ENCODE measurements around the gene KIAA2012.

KIAA2012 gene

DNA sequence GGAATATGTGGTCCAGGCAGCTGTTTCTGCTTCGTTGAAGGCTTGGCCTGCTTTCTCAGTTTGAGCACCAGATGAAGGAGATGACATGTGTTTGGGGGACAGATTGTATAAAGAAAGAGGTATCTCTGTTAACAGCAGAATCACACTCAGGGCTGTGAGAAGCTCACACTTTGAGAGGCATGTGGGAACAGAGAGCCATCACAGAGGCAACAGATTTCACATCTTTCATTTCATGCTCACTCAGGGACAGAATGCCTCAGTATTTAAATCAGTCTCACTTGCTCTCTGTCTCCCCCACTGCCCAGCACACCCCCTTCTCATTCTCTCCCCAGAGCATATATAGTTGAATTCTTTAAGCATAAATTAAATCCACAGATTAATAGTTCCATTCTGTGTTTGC lies 37.4 kb downstream of the KIAA2012 start:
- Mint-ChIP-seq H3K27me3 (ENCODE audit: low read depth) (peaks cover 8% of the 10 kb centered on the region), H3K36me3 (ENCODE audit: low read depth) (no peaks in the 10 kb centered on the region), H3K9me3 (no peaks in the 10 kb centered on the region), H3K4me1 (ENCODE audit: low read depth) (no peaks in the 10 kb centered on the region), H3K4me3 (no peak overlapping the region), H3K27ac (no peak overlapping the region)

DNA sequence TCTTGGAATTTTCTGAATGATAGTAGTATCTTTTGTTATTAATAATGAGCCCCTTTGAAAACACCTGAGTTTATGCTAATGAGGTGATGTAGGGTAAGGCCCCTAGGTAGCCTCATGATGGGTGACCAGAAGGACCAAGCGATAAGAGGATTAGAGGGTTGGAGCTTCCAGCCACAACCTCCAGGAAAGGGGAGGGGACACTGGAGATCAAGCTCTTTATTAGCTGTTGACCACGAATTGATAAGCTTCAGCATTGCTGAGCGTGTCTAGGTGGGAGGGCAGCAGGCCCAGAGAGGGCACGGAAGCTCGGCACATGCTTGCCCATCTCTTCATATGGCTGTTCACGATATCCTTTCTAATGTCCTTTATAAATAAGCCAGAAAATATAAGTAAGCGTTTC lies 39.0 kb downstream of the KIAA2012 start:
- H3K36me3 Mint-ChIP-seq (ENCODE audit: low read depth) = no peaks in the 10 kb centered on the region
- no peak overlapping the region for H3K4me3 Mint-ChIP-seq
- no peaks in the 10 kb centered on the region for H3K4me1 Mint-ChIP-seq (ENCODE audit: low read depth)
- no peaks in the 10 kb centered on the region for H3K9me3 Mint-ChIP-seq
- peaks cover 20% of the 10 kb centered on the region for H3K27me3 Mint-ChIP-seq (ENCODE audit: low read depth)
- no peak overlapping the region for H3K27ac Mint-ChIP-seq

DNA sequence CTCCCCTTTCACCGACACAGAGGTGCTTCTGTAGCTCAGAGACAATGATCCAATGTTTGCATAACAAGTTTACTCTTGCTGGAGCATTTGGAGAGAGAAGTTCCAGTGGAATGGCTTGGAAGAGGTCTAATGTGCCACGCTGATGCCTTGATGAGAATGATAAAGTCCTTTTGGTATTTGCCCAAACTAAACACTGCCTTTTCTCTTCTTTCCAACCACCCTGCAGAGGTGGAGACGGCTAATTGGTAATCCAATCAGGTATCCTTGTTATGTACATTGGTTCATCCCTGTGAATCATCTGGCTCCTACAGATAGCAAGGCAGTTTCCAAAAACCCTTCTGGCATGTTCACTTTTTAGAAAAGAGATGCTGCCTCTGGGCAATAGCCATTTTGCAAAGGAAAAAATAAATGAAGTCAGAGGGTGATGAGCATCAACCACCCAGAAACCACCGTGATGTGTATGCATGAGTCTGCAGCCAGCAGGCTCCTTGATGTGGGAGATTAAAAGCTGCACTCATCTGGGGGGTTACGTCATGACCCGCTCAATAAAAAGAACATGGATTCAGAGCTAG lies 40.6 kb downstream of the KIAA2012 start:
- H3K27ac Mint-ChIP-seq = no peak overlapping the region
- H3K36me3 Mint-ChIP-seq (ENCODE audit: low read depth) = no peaks in the 10 kb centered on the region
- H3K9me3 Mint-ChIP-seq = no peaks in the 10 kb centered on the region
- H3K27me3 Mint-ChIP-seq (ENCODE audit: low read depth) = peaks cover 30% of the 10 kb centered on the region
- H3K4me3 Mint-ChIP-seq = no peak overlapping the region
- no peaks in the 10 kb centered on the region for H3K4me1 Mint-ChIP-seq (ENCODE audit: low read depth)

DNA sequence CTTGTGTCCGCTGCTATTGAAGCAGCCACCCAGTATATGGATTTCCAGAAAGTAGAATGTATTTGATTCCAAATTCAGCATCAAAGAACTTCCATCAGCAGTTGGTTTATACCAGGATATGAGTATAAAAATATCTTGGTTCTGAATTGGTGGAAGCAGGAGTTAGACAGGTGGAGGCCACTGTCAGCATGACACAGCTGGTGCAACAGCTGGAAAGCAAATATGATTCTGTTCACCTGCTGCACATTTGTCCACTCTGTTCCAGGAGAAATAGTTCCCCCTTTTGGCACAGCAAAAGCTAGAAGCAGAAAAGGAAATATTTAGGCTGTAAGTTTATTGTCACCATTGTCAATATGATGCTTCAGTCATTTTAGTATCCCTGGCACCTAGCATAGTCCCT lies 41.2 kb downstream of the KIAA2012 start:
- H3K27ac Mint-ChIP-seq = no peak overlapping the region
- H3K36me3 Mint-ChIP-seq (ENCODE audit: low read depth) = no peaks in the 10 kb centered on the region
- no peaks in the 10 kb centered on the region for H3K9me3 Mint-ChIP-seq
- no peak overlapping the region for H3K4me3 Mint-ChIP-seq
- peaks cover 30% of the 10 kb centered on the region for H3K27me3 Mint-ChIP-seq (ENCODE audit: low read depth)
- no peaks in the 10 kb centered on the region for H3K4me1 Mint-ChIP-seq (ENCODE audit: low read depth)

DNA sequence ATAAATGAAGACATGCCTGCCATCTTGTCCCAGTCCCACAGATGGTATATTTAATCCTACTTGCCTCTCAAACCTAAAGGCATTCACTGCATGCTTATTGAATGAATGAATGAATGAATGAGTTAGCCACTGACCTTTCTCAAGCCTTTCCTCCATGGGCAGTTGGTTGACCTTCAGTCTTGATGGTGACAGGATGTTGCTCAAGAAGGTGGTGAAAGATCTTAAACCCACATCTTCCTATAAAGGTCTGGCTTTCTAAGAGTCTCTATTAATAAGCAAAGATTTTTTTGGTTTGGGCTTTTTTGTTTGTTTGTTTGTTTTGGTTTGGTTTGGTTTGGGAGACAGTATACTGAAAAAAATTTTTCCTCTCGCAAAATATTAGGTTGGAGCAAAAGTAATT lies 41.7 kb downstream of the KIAA2012 start:
- Mint-ChIP-seq H3K9me3 (no peaks in the 10 kb centered on the region), H3K27me3 (ENCODE audit: low read depth) (peaks cover 30% of the 10 kb centered on the region), H3K4me1 (ENCODE audit: low read depth) (no peaks in the 10 kb centered on the region), H3K4me3 (no peak overlapping the region), H3K27ac (no peak overlapping the region), H3K36me3 (ENCODE audit: low read depth) (no peaks in the 10 kb centered on the region)

DNA sequence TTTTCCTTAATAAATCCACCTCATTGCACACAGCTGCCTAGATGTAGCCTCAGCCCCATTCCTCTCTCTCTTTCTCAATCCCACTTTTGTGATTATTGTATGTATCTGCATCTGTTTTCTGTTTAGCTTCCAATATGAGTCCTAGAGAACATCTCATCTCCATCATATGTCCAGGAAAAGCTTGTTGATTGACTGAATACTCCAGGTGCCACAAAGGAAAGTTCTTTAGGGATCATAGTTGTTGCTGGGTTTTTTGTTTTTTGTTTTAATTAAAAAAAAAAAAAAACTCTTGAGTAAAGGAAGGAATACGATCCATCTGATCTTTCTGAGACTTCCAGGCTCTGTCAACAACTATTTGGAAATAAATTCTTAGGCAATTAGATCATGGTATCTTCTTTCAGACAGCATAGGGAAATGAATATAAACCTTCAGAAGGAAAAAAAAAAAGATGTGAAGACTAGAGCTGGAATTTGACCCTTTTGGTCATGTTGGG lies 42.5 kb downstream of the KIAA2012 start:
- no peak overlapping the region for H3K27ac Mint-ChIP-seq
- no peaks in the 10 kb centered on the region for H3K9me3 Mint-ChIP-seq
- H3K4me1 Mint-ChIP-seq (ENCODE audit: low read depth) = no peaks in the 10 kb centered on the region
- H3K27me3 Mint-ChIP-seq (ENCODE audit: low read depth) = peaks cover 30% of the 10 kb centered on the region
- no peak overlapping the region for H3K4me3 Mint-ChIP-seq
- no peaks in the 10 kb centered on the region for H3K36me3 Mint-ChIP-seq (ENCODE audit: low read depth)

DNA sequence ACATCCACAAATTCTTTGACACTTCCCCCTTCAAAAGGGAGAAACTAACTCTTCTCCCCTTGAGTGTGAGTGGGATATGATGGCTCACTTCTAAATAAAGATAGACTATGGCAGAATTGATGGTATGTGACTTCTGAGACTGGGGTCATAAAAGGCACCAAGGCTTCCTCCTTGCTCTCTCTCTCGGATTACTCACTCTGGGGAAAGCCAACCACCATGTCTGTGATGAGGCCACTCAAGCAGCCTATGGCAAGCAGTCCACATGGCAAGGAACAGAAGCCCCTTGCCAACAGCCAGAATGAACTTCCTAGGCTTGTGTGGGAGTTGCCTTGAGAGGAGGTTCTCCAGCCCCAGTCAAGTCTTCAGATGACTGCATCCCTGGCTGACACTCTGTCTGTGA lies 43.6 kb downstream of the KIAA2012 start:
- peaks cover under 1% of the 10 kb centered on the region for H3K4me1 Mint-ChIP-seq (ENCODE audit: low read depth)
- H3K4me3 Mint-ChIP-seq = no peak overlapping the region
- H3K27ac Mint-ChIP-seq = no peak overlapping the region
- H3K36me3 Mint-ChIP-seq (ENCODE audit: low read depth) = no peaks in the 10 kb centered on the region
- no peaks in the 10 kb centered on the region for H3K9me3 Mint-ChIP-seq
- peaks cover 30% of the 10 kb centered on the region for H3K27me3 Mint-ChIP-seq (ENCODE audit: low read depth)

DNA sequence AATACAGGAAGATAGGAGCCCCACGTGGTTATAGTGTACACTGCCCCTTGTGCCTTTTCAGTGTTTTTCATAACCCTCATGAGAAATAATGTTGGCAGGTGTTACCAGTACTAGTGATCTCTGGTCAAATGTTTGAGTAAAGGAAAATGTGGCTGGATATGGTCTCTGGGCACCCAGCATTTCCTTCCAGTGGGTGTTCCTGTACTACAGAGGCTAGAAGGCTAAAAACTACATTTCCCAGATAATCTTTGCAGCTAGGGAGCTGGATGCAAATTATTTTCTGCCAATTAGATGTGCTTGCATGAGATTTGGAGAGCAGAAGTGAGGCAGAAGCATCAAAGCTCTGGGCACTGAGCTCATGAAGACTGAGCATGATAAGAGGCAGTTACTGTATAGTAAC lies 45.1 kb downstream of the KIAA2012 start:
- H3K36me3 Mint-ChIP-seq (ENCODE audit: low read depth) = no peaks in the 10 kb centered on the region
- no peak overlapping the region for H3K27ac Mint-ChIP-seq
- no peak overlapping the region for H3K4me3 Mint-ChIP-seq
- H3K9me3 Mint-ChIP-seq = no peaks in the 10 kb centered on the region
- H3K4me1 Mint-ChIP-seq (ENCODE audit: low read depth) = peaks cover 3% of the 10 kb centered on the region
- peaks cover 30% of the 10 kb centered on the region for H3K27me3 Mint-ChIP-seq (ENCODE audit: low read depth)

DNA sequence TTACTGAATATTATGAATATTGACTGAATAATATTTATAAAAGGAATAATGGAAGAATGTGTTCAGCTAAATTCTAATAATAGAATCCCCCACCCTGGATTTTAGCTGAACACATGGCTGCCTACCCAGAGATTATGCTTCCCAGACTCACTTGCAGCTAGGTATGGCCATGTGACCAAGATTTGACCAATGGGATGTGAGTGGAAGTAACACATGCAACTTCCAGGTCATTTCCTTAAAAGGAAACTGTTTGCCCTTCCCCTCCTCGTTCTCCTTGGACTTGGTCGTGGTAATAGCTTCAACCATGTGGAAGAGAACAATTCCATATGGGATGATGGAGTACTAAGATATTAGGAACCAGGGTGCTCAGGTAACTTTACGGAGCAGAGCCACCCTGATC lies 47.8 kb downstream of the KIAA2012 start:
- Mint-ChIP-seq H3K27ac (no peak overlapping the region), H3K36me3 (ENCODE audit: low read depth) (no peaks in the 10 kb centered on the region), H3K27me3 (ENCODE audit: low read depth) (peaks cover 19% of the 10 kb centered on the region), H3K4me3 (no peak overlapping the region), H3K9me3 (no peaks in the 10 kb centered on the region), H3K4me1 (ENCODE audit: low read depth) (peaks cover 5% of the 10 kb centered on the region)

DNA sequence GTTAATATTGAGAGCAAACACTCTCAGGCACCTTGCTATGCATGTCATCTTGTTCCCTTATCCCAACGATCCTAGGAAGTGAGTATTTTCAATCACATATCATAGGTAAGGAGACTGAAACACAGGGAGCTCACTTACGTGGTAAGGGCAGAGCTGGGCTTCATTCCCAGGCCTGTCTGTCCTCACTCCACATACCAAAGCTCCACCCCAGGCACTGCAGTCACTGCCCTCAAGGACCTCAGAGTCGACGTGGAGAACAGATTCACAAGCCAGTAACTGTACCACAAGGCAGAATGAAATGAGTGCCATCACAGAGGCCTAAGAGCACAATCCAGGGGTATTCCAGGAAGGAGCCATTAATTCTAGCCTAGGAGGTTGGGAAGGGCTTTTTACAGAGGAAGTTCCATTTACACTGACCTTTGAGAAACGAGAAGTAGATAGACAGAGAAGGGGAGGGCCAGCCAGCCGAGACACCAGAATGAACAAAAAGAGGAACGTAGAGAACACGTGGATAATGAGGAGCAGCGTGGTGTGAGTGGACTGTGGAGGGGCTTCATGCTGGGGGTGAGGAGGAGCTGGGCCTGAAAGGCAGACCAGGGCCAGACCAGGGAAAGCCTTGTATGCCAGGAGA lies 48.6 kb downstream of the KIAA2012 start:
- Mint-ChIP-seq H3K9me3 (no peaks in the 10 kb centered on the region), H3K27ac (peak overlapping the region; percentile 7), H3K27me3 (ENCODE audit: low read depth) (peaks cover 14% of the 10 kb centered on the region), H3K4me1 (ENCODE audit: low read depth) (peaks cover 5% of the 10 kb centered on the region), H3K4me3 (no peak overlapping the region), H3K36me3 (ENCODE audit: low read depth) (no peaks in the 10 kb centered on the region)

DNA sequence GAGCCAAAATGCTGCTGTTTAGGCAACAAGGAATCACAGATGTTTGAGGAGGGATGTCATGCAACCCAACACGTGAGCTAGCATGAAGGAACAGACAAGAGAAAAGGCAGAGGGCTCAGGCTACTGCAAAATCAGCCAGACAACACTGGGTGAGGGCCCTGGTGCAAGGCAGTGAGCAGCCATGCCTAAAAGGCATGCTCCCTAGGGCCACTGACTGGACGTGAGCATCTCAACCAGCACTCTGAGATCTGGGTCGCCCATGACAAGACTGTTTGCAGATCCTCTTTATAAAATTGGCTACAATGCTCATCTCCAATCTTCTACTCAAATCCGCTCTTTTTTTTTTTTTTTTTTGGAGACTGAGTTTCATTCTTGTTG lies 49.1 kb downstream of the KIAA2012 start:
- H3K4me3 Mint-ChIP-seq = no peak overlapping the region
- peaks cover 9% of the 10 kb centered on the region for H3K27me3 Mint-ChIP-seq (ENCODE audit: low read depth)
- H3K27ac Mint-ChIP-seq = no peak overlapping the region
- H3K36me3 Mint-ChIP-seq (ENCODE audit: low read depth) = no peaks in the 10 kb centered on the region
- H3K9me3 Mint-ChIP-seq = no peaks in the 10 kb centered on the region
- H3K4me1 Mint-ChIP-seq (ENCODE audit: low read depth) = peaks cover 5% of the 10 kb centered on the region

DNA sequence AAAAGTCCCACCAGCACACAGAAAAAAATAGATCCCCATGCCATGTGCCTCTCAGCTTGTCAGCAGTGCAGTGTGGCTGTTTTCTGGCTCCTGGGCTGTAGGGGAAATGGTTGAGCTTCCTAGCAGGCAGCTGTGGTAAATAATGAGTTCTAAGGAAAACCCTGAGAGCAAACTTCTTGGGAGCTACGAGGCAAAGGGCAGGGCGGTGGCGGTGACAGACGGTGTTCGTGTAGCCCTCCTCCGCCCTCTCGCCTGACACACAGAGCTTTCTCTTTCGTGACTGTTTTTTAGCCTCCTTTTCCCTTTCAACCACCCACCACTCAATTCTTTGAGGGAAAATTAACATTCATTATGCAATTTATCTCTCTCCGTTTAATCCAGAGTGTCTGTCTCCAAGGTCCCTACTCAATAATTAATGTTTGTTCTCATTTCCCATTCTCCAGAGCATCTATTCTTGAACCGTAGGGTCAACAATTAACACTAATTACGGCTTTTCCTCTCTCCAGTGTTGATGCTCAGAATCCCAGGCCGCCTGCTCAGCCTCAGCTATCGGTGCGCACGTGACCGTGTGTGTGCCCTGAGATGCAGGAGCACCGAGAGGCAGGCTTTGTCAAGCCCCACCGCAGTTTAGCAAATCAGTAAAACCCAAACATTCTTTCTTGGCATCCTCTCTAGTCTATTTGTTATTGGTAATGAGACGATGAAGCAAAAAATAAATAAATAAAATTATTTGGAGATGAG lies 50.1 kb downstream of the KIAA2012 start:
- Mint-ChIP-seq H3K4me3 (no peak overlapping the region), H3K27ac (peak overlapping the region; percentile 11), H3K4me1 (ENCODE audit: low read depth) (peaks cover 5% of the 10 kb centered on the region), H3K36me3 (ENCODE audit: low read depth) (no peaks in the 10 kb centered on the region), H3K27me3 (ENCODE audit: low read depth) (peaks cover 2% of the 10 kb centered on the region), H3K9me3 (no peaks in the 10 kb centered on the region)

DNA sequence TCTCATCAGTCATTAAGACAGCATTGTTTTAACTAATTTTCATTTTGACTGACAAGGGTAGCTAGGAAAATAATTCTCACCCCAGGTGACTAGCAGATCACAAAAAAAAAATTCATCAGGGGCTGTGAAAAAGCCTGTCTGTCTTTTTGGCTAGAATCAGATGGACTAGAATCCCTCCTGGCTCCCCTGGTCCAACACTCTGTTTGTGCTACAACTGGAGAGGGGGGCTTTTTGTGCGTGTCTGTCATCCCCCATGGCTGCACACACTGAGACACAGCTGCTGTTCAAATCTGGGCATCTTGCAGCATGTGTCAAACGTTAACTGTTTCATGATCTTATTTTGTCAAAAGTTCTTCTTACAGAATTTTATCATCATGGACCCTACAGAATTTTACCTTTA lies 51.2 kb downstream of the KIAA2012 start:
- H3K4me1 Mint-ChIP-seq (ENCODE audit: low read depth) = peaks cover 5% of the 10 kb centered on the region
- no peak overlapping the region for H3K4me3 Mint-ChIP-seq

DNA sequence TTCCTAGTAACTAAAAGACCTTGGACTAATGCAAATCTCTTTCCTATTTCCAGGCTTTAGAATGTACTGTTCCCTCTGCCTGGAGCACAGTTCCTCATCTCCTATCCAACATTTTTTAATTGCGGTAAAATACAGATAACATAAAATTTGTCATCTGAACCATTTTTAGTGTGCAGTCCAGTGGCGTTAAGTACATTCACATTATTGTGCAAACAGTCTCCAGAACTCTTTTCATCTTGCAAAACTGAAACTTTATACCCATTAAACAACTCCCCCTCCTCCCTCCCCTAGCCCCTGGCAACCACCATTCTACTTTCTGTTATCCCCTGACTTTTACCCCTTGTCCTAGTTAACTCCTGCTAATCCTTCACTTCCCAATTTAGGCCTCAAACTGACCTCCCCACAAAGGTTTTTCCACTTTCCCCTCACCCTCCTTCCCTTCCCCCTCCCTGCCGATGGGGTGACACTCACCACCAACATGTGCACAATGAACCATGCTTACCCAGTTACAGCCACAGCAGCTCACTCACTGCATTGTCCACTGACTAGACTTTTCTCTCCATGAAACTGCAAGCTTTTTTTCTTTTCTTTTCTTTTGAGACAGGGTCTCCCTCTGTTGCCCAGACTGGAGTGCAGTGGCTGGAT lies 54.8 kb downstream of the KIAA2012 start:
- Mint-ChIP-seq H3K27ac (no peak overlapping the region), H3K4me1 (ENCODE audit: low read depth) (peaks cover 4% of the 10 kb centered on the region), H3K36me3 (ENCODE audit: low read depth) (no peaks in the 10 kb centered on the region), H3K27me3 (ENCODE audit: low read depth) (no peaks in the 10 kb centered on the region), H3K4me3 (no peak overlapping the region), H3K9me3 (no peaks in the 10 kb centered on the region)

More for the DNA sequence above, 51.2 kb downstream of the KIAA2012 start:
- H3K36me3 Mint-ChIP-seq (ENCODE audit: low read depth) = no peaks in the 10 kb centered on the region
- H3K9me3 Mint-ChIP-seq = no peaks in the 10 kb centered on the region
- H3K27me3 Mint-ChIP-seq (ENCODE audit: low read depth) = no peaks in the 10 kb centered on the region
- H3K27ac Mint-ChIP-seq = no peak overlapping the region

DNA sequence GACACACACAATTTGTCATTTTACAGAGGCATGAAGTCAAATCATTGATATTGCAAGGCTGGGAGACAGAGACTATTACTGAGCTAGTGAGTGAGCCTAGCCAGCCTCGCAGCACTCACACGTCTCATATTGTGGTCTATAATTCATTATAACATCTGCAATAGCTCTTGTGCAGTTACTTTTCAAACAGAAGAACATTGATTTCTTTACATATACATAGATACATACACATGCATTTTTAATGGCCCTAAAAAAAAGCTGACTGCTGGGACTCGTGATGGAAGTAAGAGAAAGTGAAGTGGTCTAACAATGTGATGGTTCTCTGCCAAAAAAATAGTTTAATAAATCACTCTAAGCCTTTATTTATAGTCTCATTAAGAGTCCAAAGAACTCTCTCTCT lies 56.8 kb downstream of the KIAA2012 start:
- H3K9me3 Mint-ChIP-seq = no peaks in the 10 kb centered on the region
- no peak overlapping the region for H3K27ac Mint-ChIP-seq
- H3K27me3 Mint-ChIP-seq (ENCODE audit: low read depth) = no peaks in the 10 kb centered on the region
- H3K4me3 Mint-ChIP-seq = no peak overlapping the region
- H3K36me3 Mint-ChIP-seq (ENCODE audit: low read depth) = no peaks in the 10 kb centered on the region
- no peaks in the 10 kb centered on the region for H3K4me1 Mint-ChIP-seq (ENCODE audit: low read depth)
